KMS-11 (cell line): Measurements from ENCODE around the gene CCDC93.

ENCODE experiments used
- H2AFZ ChIP-seq: fragments of 200-600 bp; sonication (generic); 2 replicates; pipeline ENCODE4 v1.6.1; 2016; ENCODE audit warnings: antibody characterized with exemption, mixed run types, low read depth
- H3K27ac ChIP-seq: fragments of 200-600 bp; sonication (generic); 2 replicates; pipeline ENCODE4 v1.6.1; 2016; ENCODE audit warnings: mild to moderate bottlenecking, mixed run types
- H3K27me3 ChIP-seq: fragments of 200-600 bp; sonication (generic); 2 replicates; pipeline ENCODE4 v1.6.1; 2017; ENCODE audit warnings: mild to moderate bottlenecking, low read depth, mixed run types, moderate library complexity; ENCODE audit not compliant: insufficient read depth
- H3K36me3 ChIP-seq: fragments of 200-600 bp; sonication (generic); 2 replicates; pipeline ENCODE4 v1.6.1; 2017; ENCODE audit warnings: mild to moderate bottlenecking, mixed run types; ENCODE audit not compliant: insufficient read depth
- H3K4me1 ChIP-seq: fragments of 200-600 bp; sonication (generic); 2 replicates; pipeline ENCODE4 v1.6.1; 2016; ENCODE audit warnings: mild to moderate bottlenecking, low read depth, mixed run types; ENCODE audit not compliant: poor library complexity, severe bottlenecking
- H3K4me2 ChIP-seq: fragments of 200-600 bp; sonication (generic); 2 replicates; pipeline ENCODE4 v1.7.0; 2016; ENCODE audit warnings: mild to moderate bottlenecking, mixed run types
- H3K4me3 ChIP-seq: fragments of 200-600 bp; sonication (generic); IDR thresholded peaks from 2 replicates; pipeline ENCODE4 v1.6.1; 2017; ENCODE audit warnings: low read depth, low read length, mixed read lengths; ENCODE audit not compliant: insufficient read depth
- H3K79me2 ChIP-seq: fragments of 200-600 bp; sonication (generic); 2 replicates; pipeline ENCODE4 v1.6.1; 2016; ENCODE audit warnings: low read depth, mixed run types; ENCODE audit not compliant: insufficient read depth
- H3K9ac ChIP-seq: fragments of 200-600 bp; sonication (generic); 2 replicates; pipeline ENCODE4 v1.6.1; 2016; ENCODE audit warnings: mild to moderate bottlenecking, mixed run types
- H4K20me1 ChIP-seq: fragments of 200-600 bp; sonication (generic); 2 replicates; pipeline ENCODE4 v1.6.1; 2016; ENCODE audit warnings: mild to moderate bottlenecking, mixed run types; ENCODE audit not compliant: insufficient read depth
- TF ChIP-seq, protein P1 (sequence below): fragments of 200-600 bp; sonication (generic); conservative IDR thresholded peaks from 2 replicates; pipeline ENCODE4 v1.6.1; 2017; ENCODE audit warnings: low read depth, mild to moderate bottlenecking, antibody characterized with exemption, low read length, moderate library complexity, mixed read lengths

The CCDC93 gene

DNA sequence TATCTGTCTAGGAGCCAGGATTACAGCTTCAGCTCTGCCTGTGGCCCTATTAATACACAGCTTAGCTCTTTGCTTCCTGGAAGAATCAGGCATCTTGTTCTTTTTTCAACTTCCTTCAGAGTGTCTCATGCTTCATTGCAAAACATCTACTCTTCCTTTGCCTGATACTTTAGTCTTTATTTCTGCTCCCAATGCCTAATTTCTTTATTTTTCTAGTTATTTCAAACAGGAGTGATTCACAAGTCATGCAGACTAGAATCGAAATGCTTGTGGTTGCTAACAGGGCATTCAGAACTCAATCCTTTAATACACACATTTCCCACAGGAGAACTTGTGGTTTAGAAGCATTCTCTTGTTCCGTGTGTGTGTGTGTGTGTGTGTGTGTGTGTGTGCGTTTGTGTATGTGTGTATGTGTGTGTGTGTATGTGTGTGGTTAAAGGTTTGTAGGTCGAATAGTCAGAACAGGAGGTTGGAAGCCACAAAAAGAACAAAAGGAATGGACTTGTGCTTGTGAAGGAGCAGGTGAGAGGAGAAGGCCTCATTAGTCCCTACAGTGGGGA lies 46.1 kb upstream of the CCDC93 start:
- H3K4me2 ChIP-seq: peak overlapping the region; percentile 36
- H3K9ac ChIP-seq: no peak overlapping the region
- H3K4me1 ChIP-seq: peaks cover 34% of the 10 kb centered on the region
- H3K27ac ChIP-seq: peak overlapping the region; percentile 23; the same call in 1 of the 2 replicates
- no peaks in the 10 kb centered on the region for H3K27me3 ChIP-seq
- H3K79me2 ChIP-seq: no peaks in the 10 kb centered on the region
- TF ChIP-seq, protein P1, sequence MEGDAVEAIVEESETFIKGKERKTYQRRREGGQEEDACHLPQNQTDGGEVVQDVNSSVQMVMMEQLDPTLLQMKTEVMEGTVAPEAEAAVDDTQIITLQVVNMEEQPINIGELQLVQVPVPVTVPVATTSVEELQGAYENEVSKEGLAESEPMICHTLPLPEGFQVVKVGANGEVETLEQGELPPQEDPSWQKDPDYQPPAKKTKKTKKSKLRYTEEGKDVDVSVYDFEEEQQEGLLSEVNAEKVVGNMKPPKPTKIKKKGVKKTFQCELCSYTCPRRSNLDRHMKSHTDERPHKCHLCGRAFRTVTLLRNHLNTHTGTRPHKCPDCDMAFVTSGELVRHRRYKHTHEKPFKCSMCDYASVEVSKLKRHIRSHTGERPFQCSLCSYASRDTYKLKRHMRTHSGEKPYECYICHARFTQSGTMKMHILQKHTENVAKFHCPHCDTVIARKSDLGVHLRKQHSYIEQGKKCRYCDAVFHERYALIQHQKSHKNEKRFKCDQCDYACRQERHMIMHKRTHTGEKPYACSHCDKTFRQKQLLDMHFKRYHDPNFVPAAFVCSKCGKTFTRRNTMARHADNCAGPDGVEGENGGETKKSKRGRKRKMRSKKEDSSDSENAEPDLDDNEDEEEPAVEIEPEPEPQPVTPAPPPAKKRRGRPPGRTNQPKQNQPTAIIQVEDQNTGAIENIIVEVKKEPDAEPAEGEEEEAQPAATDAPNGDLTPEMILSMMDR: no peak
- H3K36me3 ChIP-seq: no peaks in the 10 kb centered on the region
- H2AFZ ChIP-seq: no peak overlapping the region
- no peak overlapping the region for H3K4me3 ChIP-seq
- no peaks in the 10 kb centered on the region for H4K20me1 ChIP-seq

DNA sequence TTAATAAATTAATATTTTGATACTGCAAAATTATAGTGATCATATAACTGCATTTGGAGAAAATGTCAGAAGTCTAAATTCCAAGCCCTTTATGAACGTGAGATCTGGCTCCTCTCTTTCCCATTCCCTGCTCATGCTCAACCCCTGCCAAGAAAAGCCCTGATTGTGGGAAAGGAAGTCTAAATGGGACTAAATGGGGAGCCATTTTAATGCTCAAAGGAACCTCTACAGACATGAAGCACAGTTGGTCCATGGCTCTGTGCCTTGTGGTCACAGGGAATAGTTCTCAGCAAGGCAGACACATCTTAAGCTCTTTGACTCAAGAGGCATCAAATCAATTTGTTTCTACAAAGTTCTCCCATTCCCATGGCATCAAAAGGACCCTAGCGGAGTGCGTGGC lies 45.1 kb upstream of the CCDC93 start:
- H3K4me1 ChIP-seq: peaks cover 34% of the 10 kb centered on the region
- H3K27me3 ChIP-seq: no peaks in the 10 kb centered on the region
- H3K4me3 ChIP-seq: no peak overlapping the region
- no peaks in the 10 kb centered on the region for H3K36me3 ChIP-seq
- no peaks in the 10 kb centered on the region for H4K20me1 ChIP-seq
- H3K4me2 ChIP-seq: no peak overlapping the region
- no peak overlapping the region for H3K9ac ChIP-seq
- TF ChIP-seq, protein P1: no peak
- H3K79me2 ChIP-seq: no peaks in the 10 kb centered on the region
- H2AFZ ChIP-seq: no peak overlapping the region
- no peak overlapping the region for H3K27ac ChIP-seq

DNA sequence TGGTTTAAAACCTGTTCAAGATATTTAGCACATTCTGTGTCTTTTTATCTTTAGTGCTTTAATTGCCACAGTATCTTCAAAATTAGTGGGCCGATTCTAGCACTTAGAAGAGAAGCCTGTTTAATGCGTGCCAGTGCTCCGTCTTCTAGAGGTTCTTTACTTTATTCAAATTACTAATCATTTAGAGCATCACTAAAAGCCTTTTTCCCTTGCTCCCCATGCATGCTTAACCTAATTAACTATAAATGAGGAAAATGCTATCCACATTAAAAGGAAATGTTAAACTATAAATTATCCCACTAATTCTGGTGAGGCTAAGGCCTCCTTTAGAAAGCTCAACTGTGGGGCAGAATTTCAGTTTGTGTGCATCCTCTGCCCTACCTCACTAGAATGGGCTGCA lies 42.9 kb upstream of the CCDC93 start:
- H3K79me2 ChIP-seq: no peaks in the 10 kb centered on the region
- TF ChIP-seq, protein P1: no peak
- H3K4me1 ChIP-seq: peaks cover 30% of the 10 kb centered on the region
- no peak overlapping the region for H3K4me3 ChIP-seq
- no peak overlapping the region for H3K27ac ChIP-seq
- H3K4me2 ChIP-seq: no peak overlapping the region
- H3K27me3 ChIP-seq: no peaks in the 10 kb centered on the region
- H2AFZ ChIP-seq: no peak overlapping the region
- no peaks in the 10 kb centered on the region for H4K20me1 ChIP-seq
- no peaks in the 10 kb centered on the region for H3K36me3 ChIP-seq
- no peak overlapping the region for H3K9ac ChIP-seq

- no peaks in the 10 kb centered on the region for H4K20me1 ChIP-seq
- H3K27ac ChIP-seq: no peak overlapping the region
- no peaks in the 10 kb centered on the region for H3K36me3 ChIP-seq
- TF ChIP-seq, protein P1: no peak
- H3K79me2 ChIP-seq: no peaks in the 10 kb centered on the region
- no peak overlapping the region for H3K9ac ChIP-seq
- no peak overlapping the region for H2AFZ ChIP-seq
- H3K27me3 ChIP-seq: no peaks in the 10 kb centered on the region
- peaks cover 24% of the 10 kb centered on the region for H3K4me1 ChIP-seq
- H3K4me2 ChIP-seq: no peak overlapping the region
- H3K4me3 ChIP-seq: no peak overlapping the region
Observed at GRCh38 chr2:118056165-118056534, 42.3 kb upstream of the CCDC93 start.
